GM18505 (cell line): Measurements from ENCODE around the gene ARMCX5.
A peak's percentile ranks its signal among the peaks of the same experiment; 100 is the strongest.

Experiments used
- ATAC-seq: cut with Tn5 transposase; IDR thresholded peaks from one replicate; pipeline ENCODE4 v1.9.1; 2021; ENCODE audit not compliant: unreplicated experiment
- POLR2A ChIP-seq: IDR thresholded peaks from 4 replicates; pipeline ENCODE4 v1.6.1; 2011; ENCODE audit warnings: borderline replicate concordance; ENCODE audit not compliant: insufficient read depth, insufficient read length; ENCODE audit errors: extremely low read depth

Gene ARMCX5

GRCh38 chrX:102651242-102652011, 52.1 kb downstream of the ARMCX5 start, which contains the start of gene GPRASP1:
Gene GPRASP1, plus strand, starts transcription at chrX:102651483. Its CDS starts 2,431 bp downstream, at chrX:102653914.
- peak; percentile 35 for ATAC-seq
- TF ChIP-seq POLR2A = no peak

- no peak for TF ChIP-seq POLR2A
- ATAC-seq = peak; percentile 55
Measured at GRCh38 chrX:102652031-102652688, 52.8 kb downstream of the ARMCX5 start.
